Cerebellar nuclear complex (tissue), 1 donor: Measurements from ENCODE around the gene RFXANK.
"Not testable (repeated sequence)": the region's sequence is repeated elsewhere in the genome, so short reads cannot be mapped to it uniquely, and the experiment has no call there.

Source experiments
- DNase-seq, 2 experiments: peaks; one replicate each; lab custom pipeline; 2025; lab: John Stamatoyannopoulos, UW

The RFXANK gene

GRCh38 chr19:19206938-19207337, 14.9 kb downstream of the RFXANK start:
- DNase-seq: no peak

- DNase-seq: no peak
These were observed 15.8 kb downstream of the RFXANK start for GRCh38 chr19:19207637-19208572.

GRCh38 chr19:19209372-19209771, 17.3 kb downstream of the RFXANK start:
- DNase-seq: no peak

GRCh38 chr19:19211499-19212420, 19.7 kb downstream of the RFXANK start, which contains the start of gene NCAN:
Gene NCAN (plus strand): TSS chr19:19211958. CDS start chr19:19216954, 4,996 bp downstream.
- DNase-seq: no peak

- DNase-seq: no peak
These were observed 20.9 kb downstream of the RFXANK start for GRCh38 chr19:19212916-19213315.

- DNase-seq: no peak
These were observed 21.5 kb downstream of the RFXANK start for GRCh38 chr19:19213426-19214158.

GRCh38 chr19:19214159-19214490, 22.1 kb downstream of the RFXANK start:
- DNase-seq: no peak

GRCh38 chr19:19214892-19215291, 22.8 kb downstream of the RFXANK start:
- no peak for DNase-seq

- DNase-seq: no peak
These were observed 23.7 kb downstream of the RFXANK start for GRCh38 chr19:19215792-19216191.

- DNase-seq: no peak
These were observed 25.0 kb downstream of the RFXANK start for GRCh38 chr19:19217099-19217498.

GRCh38 chr19:19218911-19219310, 26.9 kb downstream of the RFXANK start:
- DNase-seq: no peak

- not testable (repeated sequence) for DNase-seq
These were observed 28.9 kb downstream of the RFXANK start for GRCh38 chr19:19221000-19221399.

- no peak for DNase-seq
These were observed 31.0 kb downstream of the RFXANK start for GRCh38 chr19:19223060-19223459.

GRCh38 chr19:19223636-19224035, 31.6 kb downstream of the RFXANK start:
- no peak for DNase-seq

- no peak for DNase-seq
These were observed 32.2 kb downstream of the RFXANK start for GRCh38 chr19:19224150-19224851.

GRCh38 chr19:19224852-19225494, 32.9 kb downstream of the RFXANK start:
- no peak for DNase-seq

GRCh38 chr19:19226204-19226603, 34.1 kb downstream of the RFXANK start:
- DNase-seq: no peak

- DNase-seq: no peak
These were observed 34.6 kb downstream of the RFXANK start for GRCh38 chr19:19226663-19227062.

- DNase-seq: no peak
These were observed 35.2 kb downstream of the RFXANK start for GRCh38 chr19:19227217-19227616.

GRCh38 chr19:19229701-19230100, 37.6 kb downstream of the RFXANK start:
- DNase-seq: no peak

- no peak for DNase-seq
These were observed 38.9 kb downstream of the RFXANK start for GRCh38 chr19:19230999-19231398.
